ENCODE data around the gene EIF2B4. TPM values are rescaled to one million over a fixed set of nuclear protein-coding genes. Genes with fewer than 3 reads are reported as not detected.
A peak's percentile ranks its signal among the peaks of the same experiment; 100 is the strongest.
"Not testable (repeated sequence)": the region's sequence is repeated elsewhere in the genome, so short reads cannot be mapped to it uniquely, and the experiment has no call there.

The EIF2B4 gene
- total RNA-seq, 1 donor from 2014 or later: 10.1 TPM

DNA sequence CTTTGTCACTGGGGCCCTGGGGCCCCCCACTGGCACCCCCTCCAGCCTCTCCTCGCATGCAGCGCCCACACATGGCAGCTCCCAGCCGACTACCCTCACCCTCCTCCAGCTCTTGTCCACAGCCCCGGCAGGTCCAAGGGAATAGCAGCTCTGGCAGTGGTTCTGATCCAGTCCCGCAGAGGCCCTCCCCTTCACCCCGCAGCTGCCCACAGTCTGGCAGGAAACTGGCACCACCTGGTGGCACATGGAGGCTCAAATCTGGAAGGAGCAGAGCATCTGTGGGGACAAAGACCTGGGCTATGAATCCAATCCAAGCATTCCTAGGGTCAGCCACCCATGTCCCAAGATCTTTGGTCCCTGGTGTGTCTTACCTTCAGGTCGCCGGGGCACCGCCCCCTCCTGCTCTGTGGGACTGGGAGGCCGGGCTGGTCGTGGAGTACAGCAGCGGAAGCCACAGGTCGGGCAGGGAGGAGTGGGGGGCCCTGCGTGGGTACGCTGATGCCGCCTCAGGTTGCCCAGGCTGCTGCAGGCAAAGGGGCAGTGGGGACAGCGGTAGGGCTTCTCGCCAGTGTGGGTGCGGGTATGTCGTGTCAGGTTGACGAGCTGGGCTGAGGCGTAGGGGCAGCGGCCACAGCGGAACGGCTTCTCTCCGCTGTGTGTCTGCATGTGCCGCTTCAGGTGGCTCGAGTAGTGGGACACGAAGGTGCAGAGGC, 8.1 kb upstream of the EIF2B4 start:
- no peak for DNase-seq (ENCODE audit: low spot score)

DNA sequence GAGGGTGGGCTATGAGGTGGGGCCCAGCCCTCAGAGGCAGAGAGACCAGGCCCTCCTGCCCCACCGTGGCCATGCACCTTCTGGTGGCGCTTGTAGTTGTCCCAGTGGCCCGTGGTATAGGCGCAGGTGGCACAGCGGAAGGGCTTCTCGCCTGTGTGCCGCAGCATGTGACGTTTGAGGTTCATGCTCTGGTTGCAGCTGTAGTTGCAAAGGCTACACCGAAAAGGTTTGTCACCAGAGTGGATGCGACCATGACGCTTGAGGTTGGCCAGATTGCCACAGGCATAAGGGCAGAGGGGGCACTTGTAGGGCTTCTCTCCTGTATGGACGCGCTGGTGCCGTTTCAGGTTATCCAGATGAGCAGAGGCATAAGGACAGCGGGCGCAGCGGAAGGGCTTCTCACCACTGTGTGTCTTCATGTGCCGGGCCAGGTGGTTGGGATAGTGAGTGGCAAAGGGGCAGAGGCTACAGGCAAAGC, 7.5 kb upstream of the EIF2B4 start:
- DNase-seq (ENCODE audit: low spot score): no peak

DNA sequence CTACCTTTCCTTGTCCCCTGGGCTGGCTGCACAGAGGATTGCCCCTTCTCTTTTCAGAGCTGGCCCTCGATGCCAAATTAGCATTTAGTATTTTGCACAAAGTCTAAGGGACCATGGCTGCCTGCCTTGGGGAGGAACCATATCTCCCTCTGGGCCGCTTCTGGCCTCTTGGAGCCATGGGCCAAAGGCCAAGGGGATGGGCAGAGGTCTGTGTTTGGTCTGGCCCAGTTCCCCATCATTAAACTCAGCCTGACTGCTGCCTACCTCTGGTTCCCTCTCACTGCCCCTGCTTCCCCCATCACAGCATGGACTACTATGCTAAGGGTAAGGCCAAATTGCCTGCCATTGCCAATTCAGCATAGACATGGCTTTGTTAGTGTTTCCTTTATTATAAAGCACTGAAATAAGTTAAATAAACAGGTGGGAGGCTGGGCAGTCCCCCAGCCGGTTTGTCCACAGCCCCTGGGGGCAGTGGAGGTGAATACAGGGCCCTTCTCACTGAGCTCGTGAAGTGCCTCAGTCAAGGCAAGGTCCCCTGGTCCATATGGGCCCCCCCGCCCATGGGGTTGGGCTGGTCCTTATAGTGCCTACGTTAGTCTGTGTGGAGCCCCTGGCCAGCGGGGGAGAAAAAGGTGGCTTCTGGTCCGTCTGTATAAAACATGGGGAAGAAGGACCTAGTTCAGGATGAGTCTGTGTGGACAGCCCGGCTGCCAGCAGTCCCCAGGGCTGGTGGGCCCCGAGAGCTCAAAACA, 6.9 kb upstream of the EIF2B4 start:
- DNase-seq (ENCODE audit: low spot score): no peak

DNA sequence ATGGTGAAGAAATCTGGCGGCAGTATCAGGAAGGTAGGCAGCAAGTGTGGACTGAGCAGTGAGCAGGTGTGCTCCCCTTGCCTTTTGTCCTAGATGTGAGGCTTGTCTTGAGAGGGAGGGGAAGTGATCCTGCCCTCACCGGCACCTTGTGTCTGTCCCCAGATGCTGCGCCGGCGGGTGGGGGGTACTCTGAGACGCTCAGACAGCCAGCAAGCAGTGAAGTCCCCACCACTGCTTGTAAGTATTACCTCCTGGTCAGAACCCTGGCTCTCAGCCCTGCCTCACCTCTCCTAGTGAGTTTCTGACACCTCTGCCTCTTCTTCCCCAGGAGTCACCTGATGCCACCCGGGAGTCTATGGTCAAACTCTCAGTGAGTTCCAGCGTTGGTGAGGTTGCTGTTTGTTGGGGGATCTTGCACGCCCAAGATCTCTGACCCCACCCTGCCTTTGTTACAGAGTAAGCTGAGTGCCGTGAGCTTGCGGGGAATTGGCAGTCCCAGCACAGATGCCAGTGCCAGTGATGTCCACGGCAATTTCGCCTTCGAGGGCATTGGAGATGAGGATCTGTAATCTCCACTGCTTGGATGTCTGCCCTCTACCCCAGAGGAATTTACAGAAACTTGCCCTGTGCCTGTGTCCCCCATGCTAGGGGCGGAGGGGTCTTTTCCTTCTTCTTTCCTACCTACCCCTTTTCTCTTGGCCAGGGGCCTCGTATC, 6.2 kb upstream of the EIF2B4 start:
- no peak for DNase-seq (ENCODE audit: low spot score)

DNA sequence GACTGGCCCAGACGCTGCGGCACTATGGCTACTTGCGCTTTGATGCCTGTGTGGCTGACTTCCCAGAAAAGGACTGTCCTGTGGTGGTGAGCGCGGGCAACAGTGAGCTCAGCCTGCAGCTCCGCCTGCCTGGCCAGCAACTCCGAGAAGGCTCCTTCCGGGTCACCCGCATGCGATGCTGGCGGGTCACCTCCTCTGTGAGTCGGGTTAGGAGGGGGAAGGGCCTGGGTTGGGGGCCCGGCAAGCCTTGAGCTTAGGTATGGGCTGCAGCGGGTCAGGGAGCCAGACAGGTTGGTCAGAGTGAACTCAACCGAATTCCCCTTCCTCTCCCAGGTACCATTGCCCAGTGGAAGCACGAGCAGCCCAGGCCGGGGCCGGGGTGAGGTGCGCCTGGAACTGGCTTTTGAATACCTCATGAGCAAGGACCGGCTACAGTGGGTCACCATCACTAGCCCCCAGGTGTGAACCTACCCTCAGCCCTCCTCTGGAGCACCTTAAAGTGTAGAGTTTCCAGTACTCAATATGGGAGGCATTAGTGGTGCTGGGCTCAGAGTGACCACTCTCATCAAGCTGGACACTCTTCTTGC, 5.5 kb upstream of the EIF2B4 start:
- no peak for DNase-seq (ENCODE audit: low spot score)

DNA sequence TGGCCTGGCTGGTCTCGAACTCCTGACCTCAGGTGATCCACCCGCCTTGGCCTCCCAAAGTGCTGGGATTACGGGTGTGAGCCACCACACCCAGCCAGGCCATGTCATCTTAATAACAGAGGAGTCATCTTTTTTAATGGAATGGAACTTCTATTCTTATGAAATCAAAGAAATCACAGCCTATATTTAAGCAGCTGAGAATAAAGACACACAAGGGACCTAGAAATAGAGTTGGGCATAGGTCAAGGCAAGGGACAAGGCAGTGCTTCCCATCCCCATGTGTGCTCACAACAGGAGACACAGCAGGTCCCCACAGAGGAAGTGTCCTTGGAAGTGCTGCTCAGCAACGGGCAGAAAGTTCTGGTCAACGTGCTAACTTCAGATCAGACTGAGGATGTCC, 3.4 kb upstream of the EIF2B4 start:
- no peak for DNase-seq (ENCODE audit: low spot score)

DNA sequence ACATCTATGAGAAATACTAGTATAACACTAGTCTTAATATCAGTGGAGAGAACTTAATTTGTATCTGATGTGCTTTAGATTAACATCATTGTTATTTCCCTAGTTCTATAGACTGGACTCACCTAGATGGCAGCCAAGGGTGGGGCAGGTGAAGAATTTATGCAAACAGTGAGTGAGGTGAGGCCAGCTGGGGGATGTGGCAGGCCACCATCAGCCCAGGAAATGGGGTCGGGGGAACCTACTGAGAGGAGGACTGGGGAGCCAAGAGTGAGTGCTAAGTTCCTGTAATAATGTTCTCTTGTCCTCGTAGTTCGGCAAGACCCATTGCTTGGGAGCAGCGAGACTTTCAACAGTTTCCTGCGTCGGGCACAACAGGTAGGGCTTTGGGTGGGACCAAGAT, 2.8 kb upstream of the EIF2B4 start:
- no peak for DNase-seq (ENCODE audit: low spot score)

DNA sequence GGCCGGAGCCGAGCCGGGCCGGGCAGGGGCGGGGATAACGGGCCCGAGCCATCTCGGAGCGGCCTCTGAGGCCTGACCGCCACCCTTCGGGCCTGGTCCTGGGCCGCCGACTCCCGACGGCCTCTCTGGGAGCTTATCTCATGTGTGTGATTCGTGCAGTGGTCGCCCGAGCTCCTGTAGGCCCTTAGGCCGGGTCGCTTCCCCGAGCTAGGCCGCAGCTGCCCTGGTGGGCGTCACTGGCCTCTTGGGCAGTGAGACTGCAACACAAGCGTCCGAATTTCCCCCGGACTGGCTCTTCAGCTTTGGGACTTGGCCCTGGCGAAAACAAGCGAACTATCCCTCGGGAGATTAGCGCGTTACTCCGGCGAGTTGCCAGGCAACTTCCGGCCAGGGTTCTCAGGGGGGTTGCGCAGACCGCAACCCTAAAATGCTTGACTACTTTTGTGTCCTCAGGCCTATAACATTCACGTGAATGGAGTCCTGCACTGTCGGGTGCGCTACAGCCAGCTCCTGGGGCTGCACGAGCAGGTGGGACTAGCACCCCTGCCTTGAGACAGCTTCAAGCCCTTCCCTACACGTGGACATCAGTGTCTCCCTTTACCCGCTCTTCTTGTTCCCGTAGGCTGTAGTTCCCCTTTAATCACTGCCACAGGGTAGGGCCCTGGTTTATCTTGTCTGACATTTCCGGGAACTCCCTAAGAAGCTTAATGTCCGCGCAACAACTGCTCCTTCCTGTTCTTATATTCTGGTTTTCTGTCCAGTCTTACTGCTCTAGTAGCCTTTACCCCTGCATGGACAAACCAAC, 880 bp upstream of the EIF2B4 start:
- DNase-seq (ENCODE audit: low spot score): peak; percentile 70

DNA sequence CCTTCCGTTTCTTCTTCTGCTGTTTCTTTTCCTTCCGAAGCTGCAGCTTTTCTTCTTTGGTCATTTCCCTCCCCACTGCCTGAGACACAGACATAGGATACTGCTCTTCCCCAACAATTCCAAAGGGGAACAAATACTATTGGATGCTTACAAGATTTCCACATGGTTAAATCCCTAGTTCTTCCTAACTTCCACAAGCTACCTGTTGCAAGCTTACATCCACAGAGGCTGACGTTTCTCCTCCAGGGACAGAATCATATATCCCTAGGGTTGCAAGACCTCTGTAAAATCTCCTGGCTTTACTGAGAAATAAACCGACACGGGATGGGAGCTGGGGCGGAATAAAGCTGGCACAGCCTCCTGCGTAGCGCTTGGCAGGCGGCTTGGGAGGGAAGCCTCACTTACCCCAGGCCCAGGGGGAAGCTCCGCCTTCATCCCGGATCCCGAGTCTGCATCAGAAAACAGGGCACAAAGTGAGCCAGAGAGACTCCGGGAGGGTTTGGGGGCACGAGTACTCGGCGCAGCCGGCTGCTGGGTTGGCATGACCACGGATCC, 590 bp downstream of the EIF2B4 start:
- DNase-seq (ENCODE audit: low spot score): peak; percentile 73

DNA sequence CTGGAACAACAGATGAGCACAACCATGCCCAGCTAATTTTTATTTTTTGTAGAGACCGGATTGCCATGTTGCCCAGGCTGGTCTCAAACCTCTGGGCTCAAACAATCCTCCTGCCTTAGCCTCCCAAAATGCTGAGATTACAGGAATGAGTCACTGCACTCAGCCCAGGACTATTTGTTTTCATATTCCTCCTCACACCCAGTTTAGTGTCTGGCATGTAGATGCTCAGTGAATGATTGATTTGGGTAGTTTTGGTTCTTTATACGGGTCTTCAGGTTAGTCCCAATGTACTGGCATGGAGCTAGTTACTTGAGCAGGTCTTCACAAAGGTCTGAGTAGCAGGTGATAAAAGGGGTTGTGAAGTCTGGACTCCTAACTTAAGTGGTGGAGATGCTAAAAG, 6.2 kb downstream of the EIF2B4 start:
- DNase-seq (ENCODE audit: low spot score): no peak

DNA sequence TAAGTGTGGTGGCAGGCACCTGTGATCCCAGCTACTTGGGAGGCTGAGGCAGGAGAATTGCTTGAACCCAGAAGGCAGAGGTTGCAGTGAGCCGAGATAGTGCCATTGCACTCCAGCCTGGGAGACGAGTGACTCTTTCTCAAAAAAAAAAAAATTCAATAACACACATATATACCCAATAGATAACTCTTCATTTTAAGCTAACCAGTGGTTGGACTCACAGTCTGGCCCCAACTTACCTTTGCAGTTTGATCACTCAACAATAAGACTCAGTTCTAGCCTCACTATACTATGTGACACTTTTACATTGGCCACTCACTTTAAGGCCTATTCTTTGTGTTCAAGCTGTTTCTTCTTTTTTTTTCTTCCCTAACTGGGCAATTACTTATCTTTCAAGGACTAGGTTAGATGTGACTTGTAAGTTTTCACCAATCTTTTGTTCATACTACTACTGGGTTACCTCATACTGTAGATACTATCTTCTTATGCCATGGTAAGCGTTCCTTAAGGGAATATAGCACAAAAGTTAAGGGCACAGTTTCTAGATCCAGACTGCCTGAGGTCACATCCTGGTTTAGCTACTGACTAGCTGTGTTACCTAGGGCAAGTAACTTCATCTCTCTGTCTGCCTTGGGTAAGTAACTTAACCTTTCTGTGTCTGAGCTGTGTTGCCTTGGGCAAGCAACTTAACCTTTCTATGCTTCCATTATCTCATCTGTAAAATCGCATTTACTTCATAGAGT, 7.3 kb downstream of the EIF2B4 start:
- no peak for DNase-seq (ENCODE audit: low spot score)

DNA sequence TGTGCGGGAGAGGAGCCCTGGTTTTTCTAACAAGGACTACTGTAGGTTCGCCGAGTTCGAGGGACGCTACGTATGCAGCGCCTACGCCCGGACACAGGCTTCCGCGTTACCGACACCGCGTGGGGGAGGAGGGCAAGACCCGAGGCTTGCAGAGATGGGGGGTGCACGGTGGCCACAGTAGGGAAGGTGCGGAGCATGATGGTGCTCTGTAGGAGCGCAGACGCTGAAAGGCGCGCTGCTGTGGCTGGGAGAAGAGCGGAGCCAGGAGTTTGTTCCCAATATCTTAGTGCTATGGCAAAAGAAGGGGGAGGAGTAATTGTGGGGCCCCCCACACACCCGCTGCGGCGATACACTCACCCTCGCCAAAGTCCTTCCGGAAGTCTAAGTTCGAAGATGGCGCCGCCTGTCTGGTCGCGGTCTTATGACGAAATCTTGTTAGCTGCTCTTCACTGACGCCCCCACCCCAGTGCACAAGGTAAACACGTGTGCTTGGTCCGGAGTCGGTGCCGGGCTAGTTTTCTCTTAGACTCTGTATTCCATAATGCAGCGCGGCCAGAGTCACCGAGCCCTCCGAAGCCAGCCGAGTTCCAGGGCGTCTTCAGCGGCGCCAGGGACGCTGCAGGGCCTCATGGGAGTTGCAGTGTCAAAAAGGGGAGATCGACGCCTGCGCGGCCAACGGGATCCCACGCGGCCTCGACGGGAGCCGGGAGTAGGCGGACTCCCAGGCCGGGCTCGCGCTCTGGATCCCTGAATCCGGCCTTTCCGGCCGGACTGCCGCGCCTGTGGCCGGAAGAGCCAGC, 13.6 kb downstream of the EIF2B4 start, which contains the start of gene GTF3C2:
GTF3C2 (minus strand) TSS at position 383 of the 800 bp plus-strand sequence. CDS start 13,210 bp downstream, outside the sequence.
- DNase-seq (ENCODE audit: low spot score): peak; percentile 99

DNA sequence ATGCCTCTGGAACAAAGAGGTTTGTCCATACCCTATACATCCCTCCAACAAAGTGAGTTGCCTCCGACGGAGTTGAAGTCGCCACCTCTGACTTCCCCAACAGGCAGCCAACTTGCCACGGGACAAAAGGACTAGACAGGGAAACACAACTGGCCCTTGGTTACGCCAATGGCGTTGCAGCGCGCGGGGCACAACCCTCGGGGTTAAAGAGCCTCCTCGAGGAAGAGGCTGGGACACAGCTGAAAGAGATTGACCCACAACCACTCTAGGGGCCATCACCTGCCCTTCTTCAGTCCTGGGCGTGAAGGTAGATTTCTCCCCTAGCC, 14.1 kb downstream of the EIF2B4 start:
- peak; percentile 28 for DNase-seq (ENCODE audit: low spot score)

DNA sequence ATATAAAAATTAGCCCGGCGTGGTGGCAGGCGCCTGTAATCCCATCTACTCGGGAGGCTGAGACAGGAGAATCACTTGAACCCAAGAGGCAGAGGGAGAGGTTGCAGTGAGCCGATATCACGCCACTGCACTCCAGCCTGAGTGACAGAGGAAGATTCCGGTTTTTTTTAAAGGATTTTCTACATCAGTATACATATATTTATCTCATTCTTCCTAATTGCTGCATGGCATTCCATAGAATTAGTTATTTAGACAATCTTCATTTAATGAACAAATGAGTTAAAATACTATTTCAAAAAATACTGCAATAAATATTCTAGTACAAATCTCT, 15.6 kb downstream of the EIF2B4 start:
- no peak for DNase-seq (ENCODE audit: low spot score)

DNA sequence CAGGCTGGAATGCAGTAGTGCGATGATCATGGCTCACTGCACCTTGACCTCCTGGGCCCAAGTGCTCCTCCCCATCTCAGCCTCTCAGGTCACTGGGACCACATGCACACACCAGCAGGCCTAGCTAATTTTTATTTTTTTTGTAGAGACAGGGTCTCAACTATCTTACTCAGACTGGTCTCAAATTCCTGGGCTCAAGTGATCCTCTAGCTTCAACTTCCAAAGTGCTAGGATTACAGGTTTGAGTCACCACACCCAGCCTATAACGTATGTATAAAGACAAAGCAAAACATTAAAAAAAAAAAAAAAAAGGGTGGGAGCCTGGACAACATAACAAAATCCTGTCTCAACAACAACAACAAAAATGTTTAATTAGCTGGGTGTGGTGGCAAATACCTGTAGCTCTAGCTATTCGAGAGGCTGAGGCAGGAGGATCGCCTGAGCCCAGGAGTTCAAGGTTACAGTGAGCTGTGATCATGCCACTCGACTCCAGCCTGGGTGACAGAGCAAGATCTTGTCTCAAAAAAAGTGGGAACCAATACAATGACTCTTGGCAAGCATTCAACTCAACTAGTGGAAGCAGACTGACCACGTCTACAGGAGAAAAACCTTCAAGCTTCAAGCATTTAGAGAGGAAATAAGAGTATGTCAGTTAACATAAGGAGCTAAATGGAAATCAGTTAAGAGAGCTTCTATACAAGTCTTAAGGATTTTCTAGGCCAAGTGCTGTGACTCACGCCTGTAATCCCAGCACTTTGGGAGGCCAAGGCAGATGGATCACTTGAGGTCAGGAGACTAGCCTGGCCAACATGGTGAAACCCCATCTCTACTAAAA, 16.2 kb downstream of the EIF2B4 start:
- peak; percentile 34 for DNase-seq (ENCODE audit: low spot score)

DNA sequence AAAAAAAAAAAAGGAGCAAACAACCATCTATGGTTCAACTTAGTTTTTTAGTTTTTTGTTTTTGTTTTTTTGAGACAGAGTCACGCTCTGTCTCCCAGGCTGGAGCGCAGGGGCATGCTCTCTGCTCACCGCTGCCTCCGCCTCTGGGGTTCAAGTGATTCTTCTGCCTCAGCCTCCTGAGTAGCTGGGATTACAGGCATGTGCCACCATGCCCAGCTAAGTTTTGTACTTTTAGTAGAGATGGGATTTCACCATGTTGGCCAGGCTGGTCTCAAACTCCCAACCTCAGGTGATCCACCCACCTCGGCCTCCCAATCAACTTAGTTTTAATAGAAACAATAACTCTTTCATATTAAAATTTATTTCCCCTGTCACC, 16.8 kb downstream of the EIF2B4 start:
- not testable (repeated sequence) for DNase-seq (ENCODE audit: low spot score)

DNA sequence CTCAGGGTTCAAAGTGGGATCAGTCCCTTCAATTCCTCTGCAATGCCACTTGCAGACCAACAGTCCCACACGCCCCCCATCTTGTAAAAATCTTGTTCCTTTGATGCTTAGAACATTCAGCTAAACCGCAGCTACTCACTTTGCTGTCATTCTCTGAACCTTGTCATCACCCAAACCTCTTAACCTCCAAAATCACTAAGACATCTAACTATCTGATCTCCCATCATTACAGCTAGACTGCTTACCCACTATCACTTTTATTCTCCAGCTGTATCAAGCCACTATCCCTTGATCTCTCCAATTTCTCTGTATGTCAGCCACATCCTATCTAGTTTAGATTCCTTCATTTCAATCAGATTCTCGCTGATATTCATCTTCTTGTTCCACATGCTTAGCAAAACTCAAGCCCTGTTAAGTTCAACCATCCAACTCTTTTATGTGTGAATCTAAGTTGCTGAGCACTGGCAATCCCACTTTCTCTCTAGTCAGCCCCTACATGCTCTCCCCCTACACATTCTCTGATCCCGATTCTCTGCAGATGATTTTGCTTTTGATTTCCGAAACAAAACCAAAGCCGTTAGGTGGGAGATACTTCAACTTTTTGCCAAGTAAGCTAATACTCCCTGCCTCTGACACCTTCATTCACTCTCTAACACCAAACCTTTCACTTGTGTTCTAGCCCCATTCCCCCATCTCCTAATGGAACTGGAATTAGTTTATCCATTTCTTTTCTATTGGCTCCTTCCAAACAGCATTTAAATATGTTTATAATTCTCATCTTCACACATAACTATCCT, 18.1 kb downstream of the EIF2B4 start:
- DNase-seq (ENCODE audit: low spot score): no peak

Data from umbilical cord (tissue), 2 donors.